Body of pancreas (tissue), 4 donors: ENCODE measurements around the gene ZBBX. TPM values are rescaled to one million over a fixed set of nuclear protein-coding genes. Genes with fewer than 3 reads are reported as not detected.

ENCODE experiments used
- ATAC-seq: fragments of 150-250 bp; one replicate; pipeline ENCODE4 v1.9.1; 2016
- DNase-seq, 4 donors: peaks; one replicate each; pipeline ENCODE4 v3.0.0-alpha.2; 2019
- H3K27ac ChIP-seq, 4 donors: fragments of 200-600 bp; sonication (generic); 1 replicate in 3 of 4; 2 replicates in 1 of 4; pipeline versions ENCODE4 v1.5.1 to v1.6.1; 2016 to 2019; ENCODE audit warnings: mild to moderate bottlenecking in 1 of 4, mixed read lengths in 1 of 4, moderate library complexity in 1 of 4
- H3K27me3 ChIP-seq, 2 donors: fragments of 200-600 bp; sonication (generic); one replicate each; pipeline ENCODE4 v1.6.0; 2016; ENCODE audit warnings: mild to moderate bottlenecking in 1 of 2
- H3K36me3 ChIP-seq, 2 donors: fragments of 200-600 bp; sonication (generic); replicated peaks in 1 of 2; 2 replicates each; pipeline ENCODE4 v1.5.1; 2016; ENCODE audit warnings: low read depth in 2 of 2; ENCODE audit not compliant: insufficient read depth in 1 of 2
- H3K4me1 ChIP-seq: fragments of 200-600 bp; sonication (generic); one replicate; pipeline ENCODE4 v1.6.0; 2016
- H3K4me3 ChIP-seq, 2 donors: fragments of 200-600 bp; sonication (generic); 1 replicate in 1 of 2; 2 replicates in 1 of 2; pipeline ENCODE4 v1.5.1; 2016 to 2019
- H3K9me3 ChIP-seq, 3 donors: fragments of 200-600 bp; sonication (generic); 1 replicate in 2 of 3; 2 replicates in 1 of 3; pipeline ENCODE4 v1.5.1; 2016
- POLR2A ChIP-seq, 3 donors: fragments of 450-650 bp; IDR thresholded peaks; one replicate each; pipeline ENCODE4 v1.6.1; 2016; ENCODE audit warnings: antibody characterized with exemption in 3 of 3, mild to moderate bottlenecking in 2 of 3
- WGBS, 2 donors: methylation state at CpG; one replicate each; pipeline ENCODE4 v1.1.5; 2017; 5-methylcytosine and 5-hydroxymethylcytosine counted together
- intact Hi-C: fragments of 100-400 bp; cut with DNase I; formaldehyde crosslinking; loops from one replicate; pipeline ENCODE4 v1.15.1; 2023
- total RNA-seq, 2 donors: library from RNA; depleted of rRNA; stranded (reverse); fragments of >200 nt; gene quantifications; one replicate each; pipeline ENCODE4 v1.1.0, GENCODE V29; 2016
- TF ChIP-seq, protein P1 (sequence below), 7 experiments: fragments of 450-650 bp in 4 of 7; fragments of 200-600 bp in 3 of 7; sonication (generic) in 3 of 7; IDR thresholded peaks; one replicate each; pipeline ENCODE4 v1.5.1; 2016 to 2019; ENCODE audit warnings: antibody characterized with exemption in 7 of 7

ZBBX gene
- total RNA-seq, 2 donors from 2014 or later: 0.26 TPM; not detected in 1

DNA sequence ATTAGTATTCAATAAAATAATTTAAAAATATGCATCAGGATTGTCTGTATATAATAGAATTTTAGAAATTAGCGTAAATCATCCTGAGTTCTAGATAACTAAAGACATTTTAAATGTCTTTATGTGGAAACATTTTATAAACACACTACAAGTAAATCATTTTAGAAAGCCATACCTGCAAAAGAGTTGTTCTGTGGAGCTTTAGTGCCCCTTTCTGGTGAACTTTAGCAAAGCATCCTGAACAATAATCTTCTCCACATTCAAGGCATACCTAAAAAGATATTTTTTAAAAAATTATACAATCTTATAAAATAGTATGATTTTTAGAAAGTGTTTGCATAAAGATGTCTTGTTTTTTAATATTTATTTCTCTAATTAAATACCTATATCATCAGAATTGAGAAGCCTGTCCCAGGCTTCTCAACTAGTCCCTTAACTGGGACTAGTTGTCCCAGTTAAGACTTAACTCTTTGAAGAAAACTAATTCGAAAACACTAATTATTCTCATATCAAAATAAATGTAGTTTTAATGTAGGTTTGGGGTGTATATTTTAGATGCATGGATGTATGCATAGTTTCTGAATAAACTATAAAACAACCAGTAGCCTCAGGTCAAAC, 29.7 kb downstream of the ZBBX start:
- 6 to 13% methylated on average over 2 of the region's 2 CpGs for WGBS, 2 donors
- ATAC-seq: no peak

DNA sequence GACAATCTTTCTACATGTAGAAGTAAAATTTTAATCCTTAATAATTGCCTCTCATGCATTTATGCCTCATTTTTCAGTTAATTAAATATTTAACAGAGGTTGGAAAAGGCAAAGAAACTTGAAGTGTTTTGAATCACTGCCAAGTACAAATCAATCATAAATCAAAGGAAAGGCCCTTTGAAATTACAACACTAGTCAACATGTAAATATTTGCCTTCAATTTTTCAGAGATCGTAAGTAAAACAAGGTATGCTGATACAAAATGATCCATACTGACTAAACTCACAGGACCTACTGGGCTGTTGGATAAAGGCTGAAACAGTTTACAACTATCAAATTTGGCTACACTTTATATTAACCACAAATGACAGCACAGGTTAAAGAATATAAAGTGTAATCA, 33.9 kb downstream of the ZBBX start:
- DNase-seq (no peak), ATAC-seq (no peak)
- Histone ChIP-seq H3K27ac (no peak overlapping the region), H3K27me3 (no peaks in the 10 kb centered on the region), H3K4me3 (no peak overlapping the region), H3K4me1 (peaks cover 12% of the 10 kb centered on the region), H3K9me3 (no peaks in the 10 kb centered on the region), H3K36me3 (no peaks in the 10 kb centered on the region)
- 8 to 19% methylated on average over 1 of the region's 1 CpG for WGBS, 2 donors
- intact Hi-C loops: loop anchor here (5.0 kb wide), 1 partner anchor 1489 kb away; no protein-coding TSS in a partner anchor
- TF ChIP-seq POLR2A (IDR thresholded peaks at IDR 0.05): no peak
- TF ChIP-seq, protein P1, sequence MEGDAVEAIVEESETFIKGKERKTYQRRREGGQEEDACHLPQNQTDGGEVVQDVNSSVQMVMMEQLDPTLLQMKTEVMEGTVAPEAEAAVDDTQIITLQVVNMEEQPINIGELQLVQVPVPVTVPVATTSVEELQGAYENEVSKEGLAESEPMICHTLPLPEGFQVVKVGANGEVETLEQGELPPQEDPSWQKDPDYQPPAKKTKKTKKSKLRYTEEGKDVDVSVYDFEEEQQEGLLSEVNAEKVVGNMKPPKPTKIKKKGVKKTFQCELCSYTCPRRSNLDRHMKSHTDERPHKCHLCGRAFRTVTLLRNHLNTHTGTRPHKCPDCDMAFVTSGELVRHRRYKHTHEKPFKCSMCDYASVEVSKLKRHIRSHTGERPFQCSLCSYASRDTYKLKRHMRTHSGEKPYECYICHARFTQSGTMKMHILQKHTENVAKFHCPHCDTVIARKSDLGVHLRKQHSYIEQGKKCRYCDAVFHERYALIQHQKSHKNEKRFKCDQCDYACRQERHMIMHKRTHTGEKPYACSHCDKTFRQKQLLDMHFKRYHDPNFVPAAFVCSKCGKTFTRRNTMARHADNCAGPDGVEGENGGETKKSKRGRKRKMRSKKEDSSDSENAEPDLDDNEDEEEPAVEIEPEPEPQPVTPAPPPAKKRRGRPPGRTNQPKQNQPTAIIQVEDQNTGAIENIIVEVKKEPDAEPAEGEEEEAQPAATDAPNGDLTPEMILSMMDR (IDR thresholded peaks at IDR 0.05): no peak

More for the DNA sequence above, 29.7 kb downstream of the ZBBX start:
- Histone ChIP-seq H3K9me3 (no peaks in the 10 kb centered on the region), H3K27me3 (no peaks in the 10 kb centered on the region), H3K4me3 (no peak overlapping the region), H3K36me3 (no peaks in the 10 kb centered on the region), H3K27ac (no peak overlapping the region), H3K4me1 (peaks cover 12% of the 10 kb centered on the region)
- peak in 1 of 4 donors; percentile 4 for DNase-seq
- no peak for TF ChIP-seq POLR2A (IDR thresholded peaks at IDR 0.05)
- TF ChIP-seq, protein P1 (IDR thresholded peaks at IDR 0.05): peak; percentile 44 to 84 (median 74)
- intact Hi-C loops: no loop called here

DNA sequence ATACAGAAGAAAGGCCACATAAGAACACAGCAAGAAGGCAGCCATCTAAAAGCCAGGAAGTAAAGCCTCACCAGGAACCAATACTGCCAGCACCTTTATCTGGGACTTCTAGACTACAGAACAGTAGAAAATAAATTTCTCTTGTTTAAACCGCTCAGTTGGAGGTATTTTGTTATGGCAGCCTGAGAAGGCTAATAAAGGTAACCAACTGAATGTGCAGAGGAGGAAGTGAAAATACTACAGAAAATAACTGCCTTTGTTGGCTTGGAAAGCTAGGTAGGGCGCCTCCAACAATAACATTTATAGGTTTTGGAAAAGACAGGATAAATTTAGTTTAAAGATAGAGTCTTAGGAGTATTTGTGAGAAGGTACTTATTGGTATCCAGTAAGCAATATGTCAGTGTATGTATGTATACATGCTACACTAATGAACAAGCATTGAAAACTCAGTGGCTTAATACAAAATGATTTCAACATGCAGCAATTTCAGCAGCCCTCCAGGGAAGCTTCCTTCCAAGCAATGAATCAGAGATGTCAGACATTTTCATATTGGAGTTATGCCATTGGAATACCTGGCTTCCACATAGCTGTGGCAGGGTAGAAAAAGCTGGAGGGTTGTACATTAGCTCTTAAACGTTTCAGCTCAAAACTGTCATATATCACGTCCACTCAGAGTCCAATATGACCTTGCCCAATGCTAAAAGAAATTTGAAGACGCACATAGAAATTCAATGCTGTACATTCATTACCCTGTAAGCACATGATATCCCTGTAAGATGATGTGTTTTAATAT, 48.9 kb downstream of the ZBBX start:
- DNase-seq (no peak), ATAC-seq (no peak)
- Histone ChIP-seq H3K9me3 (no peaks in the 10 kb centered on the region), H3K27ac (no peak overlapping the region), H3K4me1 (no peaks in the 10 kb centered on the region), H3K4me3 (no peak overlapping the region), H3K36me3 (no peaks in the 10 kb centered on the region), H3K27me3 (no peaks in the 10 kb centered on the region)
- intact Hi-C loops: no loop called here
- WGBS, 2 donors: 75 to 78% methylated on average over 5 of the region's 5 CpGs
- TF ChIP-seq POLR2A (IDR thresholded peaks at IDR 0.05): no peak
- TF ChIP-seq, protein P1 (IDR thresholded peaks at IDR 0.05): no peak

DNA sequence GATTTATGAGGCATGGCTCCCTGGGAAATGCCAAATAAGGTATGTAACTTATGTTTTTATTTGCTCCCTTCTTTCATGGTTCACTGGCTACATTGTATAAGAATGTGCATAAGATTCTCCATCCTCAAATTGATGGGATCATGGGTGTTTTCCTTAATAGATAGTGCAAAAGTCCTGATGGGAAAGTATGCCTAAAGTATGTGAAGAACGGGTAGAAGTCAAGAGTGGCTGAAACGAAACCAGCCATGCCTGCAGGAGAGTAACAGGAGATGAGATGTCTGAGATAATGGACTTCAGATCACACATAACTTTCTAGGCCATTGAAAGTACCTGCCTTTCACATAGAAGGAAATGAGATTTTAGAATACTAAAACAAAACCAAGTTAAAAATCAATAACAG, 56.5 kb downstream of the ZBBX start:
- Histone ChIP-seq H3K4me3 (no peak overlapping the region), H3K4me1 (no peaks in the 10 kb centered on the region), H3K27me3 (no peaks in the 10 kb centered on the region), H3K9me3 (no peaks in the 10 kb centered on the region), H3K27ac (no peak overlapping the region), H3K36me3 (no peaks in the 10 kb centered on the region)
- ATAC-seq: no peak
- TF ChIP-seq POLR2A (IDR thresholded peaks at IDR 0.05): no peak
- TF ChIP-seq, protein P1 (IDR thresholded peaks at IDR 0.05): no peak
- DNase-seq: no peak
- 66 to 70% methylated on average over 2 of the region's 2 CpGs for WGBS, 2 donors
- intact Hi-C loops: no loop called here
